Posterior cingulate gyrus (tissue), 11 donors: ENCODE data around the gene PUS10.
"Not testable (repeated sequence)": the region's sequence is repeated elsewhere in the genome, so short reads cannot be mapped to it uniquely, and the experiment has no call there.

Experiments
- DNase-seq, 10 donors: peaks; one replicate each; pipeline versions ENCODE4 v3.0.0 to v3.0.0-alpha.2; 2020 to 2021; ENCODE audit warnings: mixed read lengths in 3 of 10
- intact Hi-C: fragments of 100-400 bp; cut with DNase I; formaldehyde crosslinking; loops from one replicate; pipeline ENCODE4 v1.15.1; 2023

Gene PUS10

GRCh38 chr2:61014763-61015162 is 3.3 kb downstream of the PUS10 start:
- intact Hi-C loops = loop anchor here (5.0 to 10.0 kb wide), 2 partner anchors 130 to 163 kb away; partner anchors contain the start of gene REL
- DNase-seq = no peak

- no peak for DNase-seq
- intact Hi-C loops = loop anchor here (10.0 kb wide), 1 partner anchor 129 kb away; the partner anchor contains the start of gene REL
These were observed 4.7 kb downstream of the PUS10 start for GRCh38 chr2:61013382-61013781.

GRCh38 chr2:61012303-61012702 is 5.8 kb downstream of the PUS10 start:
- DNase-seq = not testable (repeated sequence)
- intact Hi-C loops = loop anchor here (10.0 kb wide), 1 partner anchor 128 kb away; the partner anchor contains the start of gene REL

GRCh38 chr2:61011678-61012077 is 6.4 kb downstream of the PUS10 start:
- no peak for DNase-seq
- intact Hi-C loops = loop anchor here (10.0 kb wide), 1 partner anchor 127 kb away; the partner anchor contains the start of gene REL

GRCh38 chr2:61009355-61009754 is 8.7 kb downstream of the PUS10 start:
- no peak for DNase-seq
- intact Hi-C loops = no loop called here

- intact Hi-C loops = no loop called here
- no peak for DNase-seq
These were observed 11.5 kb downstream of the PUS10 start for GRCh38 chr2:61006486-61007105.

GRCh38 chr2:61005736-61006135 is 12.3 kb downstream of the PUS10 start:
- intact Hi-C loops = no loop called here
- no peak for DNase-seq

GRCh38 chr2:60998628-60999545 is 19.2 kb downstream of the PUS10 start:
- DNase-seq = no peak
- intact Hi-C loops = loop anchor here (2.0 kb wide), 2 partner anchors 204 to 292 kb away; no protein-coding TSS in a partner anchor

GRCh38 chr2:60994131-60994530 is 23.9 kb downstream of the PUS10 start:
- intact Hi-C loops = no loop called here
- DNase-seq = no peak

- DNase-seq = no peak
- intact Hi-C loops = no loop called here
These were observed 25.1 kb downstream of the PUS10 start for GRCh38 chr2:60992985-60993392.

- intact Hi-C loops = no loop called here
- DNase-seq = no peak
These were observed 26.4 kb downstream of the PUS10 start for GRCh38 chr2:60991644-60992043.

- no peak for DNase-seq
- intact Hi-C loops = no loop called here
These were observed 28.8 kb downstream of the PUS10 start for GRCh38 chr2:60989259-60989658.

GRCh38 chr2:60987656-60988055 is 30.4 kb downstream of the PUS10 start:
- intact Hi-C loops, DNase-seq: not testable (repeated sequence)

GRCh38 chr2:60987041-60987440 is 31.0 kb downstream of the PUS10 start:
- no peak for DNase-seq
- intact Hi-C loops = no loop called here

- intact Hi-C loops = no loop called here
- no peak for DNase-seq
These were observed 33.3 kb downstream of the PUS10 start for GRCh38 chr2:60984720-60985119.

- intact Hi-C loops, DNase-seq: not testable (repeated sequence)
These were observed 36.0 kb downstream of the PUS10 start for GRCh38 chr2:60982066-60982465.

- no peak for DNase-seq
- intact Hi-C loops = no loop called here
These were observed 37.8 kb downstream of the PUS10 start for GRCh38 chr2:60980071-60980815.

- intact Hi-C loops = no loop called here
These were observed 38.8 kb downstream of the PUS10 start for GRCh38 chr2:60979231-60979630.

GRCh38 chr2:60977562-60977895 is 40.5 kb downstream of the PUS10 start:
- intact Hi-C loops = no loop called here
- no peak for DNase-seq

More at GRCh38 chr2:60979231-60979630, 38.8 kb downstream of the PUS10 start:
- no peak for DNase-seq

GRCh38 chr2:60976875-60977561 is 41.0 kb downstream of the PUS10 start:
- DNase-seq = no peak
- intact Hi-C loops = no loop called here
